NCI-H2196 (cell line): ENCODE results near the gene EYS.
"Not testable (repeated sequence)": the region's sequence is repeated elsewhere in the genome, so short reads cannot be mapped to it uniquely, and the experiment has no call there.

Experiments
- DNase-seq: peaks from one replicate; lab custom pipeline; 2025; ENCODE audit not compliant: unreplicated experiment; lab: John Stamatoyannopoulos, UW

The EYS gene

GRCh38 chr6:63936399-63936798, 1770.6 kb downstream of the EYS start:
- no peak for DNase-seq

GRCh38 chr6:63935732-63936131, 1771.3 kb downstream of the EYS start:
- DNase-seq, result no peak

- DNase-seq, result not testable (repeated sequence)
These were observed 1773.1 kb downstream of the EYS start for GRCh38 chr6:63933948-63934347.

GRCh38 chr6:63930848-63931247, 1776.2 kb downstream of the EYS start:
- no peak for DNase-seq

GRCh38 chr6:63929111-63929510, 1777.9 kb downstream of the EYS start:
- DNase-seq, result no peak

- DNase-seq, result no peak
These were observed 1778.4 kb downstream of the EYS start for GRCh38 chr6:63928613-63929012.

- no peak for DNase-seq
These were observed 1779.8 kb downstream of the EYS start for GRCh38 chr6:63926950-63927927.

- DNase-seq, result no peak
These were observed 1780.7 kb downstream of the EYS start for GRCh38 chr6:63926258-63926780.

GRCh38 chr6:63923139-63923739, 1783.8 kb downstream of the EYS start:
- DNase-seq, result peak; percentile 32

GRCh38 chr6:63919556-63920110, 1787.4 kb downstream of the EYS start:
- no peak for DNase-seq

- no peak for DNase-seq
These were observed 1794.1 kb downstream of the EYS start for GRCh38 chr6:63912887-63913286.

- DNase-seq, result no peak
These were observed 1796.0 kb downstream of the EYS start for GRCh38 chr6:63910863-63911551.

- no peak for DNase-seq
These were observed 1802.3 kb downstream of the EYS start for GRCh38 chr6:63904650-63905248.

GRCh38 chr6:63899550-63899949, 1807.5 kb downstream of the EYS start:
- DNase-seq, result no peak

GRCh38 chr6:63897952-63898351, 1809.1 kb downstream of the EYS start:
- no peak for DNase-seq

- no peak for DNase-seq
These were observed 1809.6 kb downstream of the EYS start for GRCh38 chr6:63897459-63897858.

GRCh38 chr6:63888416-63888815, 1818.6 kb downstream of the EYS start:
- no peak for DNase-seq

- not testable (repeated sequence) for DNase-seq
These were observed 1819.2 kb downstream of the EYS start for GRCh38 chr6:63887804-63888203.

- no peak for DNase-seq
These were observed 1819.8 kb downstream of the EYS start for GRCh38 chr6:63887002-63887751.

- no peak for DNase-seq
These were observed 1820.7 kb downstream of the EYS start for GRCh38 chr6:63886341-63886740.
